ENCODE results near the gene BMERB1.

BMERB1 gene

DNA sequence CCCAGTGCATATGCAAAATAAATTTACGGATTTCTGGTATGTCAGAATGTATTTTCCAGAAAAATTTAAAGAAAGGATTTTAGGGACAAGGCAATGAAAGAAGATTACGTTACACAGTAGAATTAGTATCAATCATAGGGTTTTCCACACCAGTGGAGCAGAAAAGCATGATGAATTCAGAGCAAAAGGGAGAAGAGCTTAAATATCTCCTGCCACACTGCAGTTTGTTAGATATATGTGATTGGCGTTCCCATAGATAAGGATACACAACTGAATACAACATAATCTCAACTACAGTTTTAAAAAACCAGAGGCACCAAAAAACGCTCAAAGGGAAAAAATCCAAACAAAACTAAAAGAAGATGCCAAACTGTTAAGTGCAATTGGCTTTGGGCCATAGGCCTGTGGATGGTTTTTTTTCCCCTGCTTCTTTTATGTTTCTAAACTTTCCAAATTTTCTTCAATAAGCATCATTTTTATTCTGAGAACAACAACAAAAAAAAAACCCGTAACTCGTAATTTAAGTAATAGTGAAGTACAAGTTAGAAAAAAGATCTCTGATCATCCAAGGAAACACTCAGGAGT, 186.3 kb downstream of the BMERB1 start:
- no peak for DNase-seq

DNA sequence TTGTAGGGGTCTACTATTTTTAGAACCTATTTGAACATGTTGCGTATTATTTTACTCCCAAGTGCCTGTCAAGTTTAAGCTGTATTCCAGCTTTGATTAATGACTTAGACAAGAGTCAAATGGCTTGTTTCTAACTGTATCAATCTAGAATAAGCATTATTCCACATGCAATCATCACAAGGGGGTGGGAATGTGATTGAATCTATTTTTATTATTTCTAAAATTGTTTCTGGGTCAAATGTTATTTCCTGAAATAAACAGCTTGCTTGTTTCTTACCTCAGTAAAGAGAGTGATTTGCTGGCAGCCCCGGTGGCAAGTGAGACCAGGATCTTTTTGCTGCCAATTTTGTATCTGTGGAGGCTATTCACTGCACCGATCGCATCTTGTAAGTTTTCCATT, 187.1 kb downstream of the BMERB1 start:
- DNase-seq: no peak

DNA sequence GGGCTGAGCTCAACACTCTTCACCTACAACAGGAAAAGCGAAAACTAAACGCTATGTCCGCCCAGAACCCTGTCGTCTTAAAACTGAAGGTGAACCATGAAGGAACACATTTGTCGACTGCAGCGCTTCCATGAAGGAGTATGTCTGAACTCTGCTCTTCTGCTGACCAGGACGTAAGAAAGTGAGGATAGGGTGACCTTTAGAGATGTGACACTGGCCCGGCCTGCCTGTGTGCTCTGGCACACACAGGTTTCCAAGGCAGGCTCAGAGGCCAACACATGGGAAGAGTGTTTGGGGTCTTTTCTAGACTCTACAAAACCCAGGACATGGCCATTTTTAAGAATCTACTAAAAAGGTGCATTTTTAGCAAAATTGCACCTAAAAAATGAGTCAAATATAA, 187.5 kb downstream of the BMERB1 start:
- DNase-seq: no peak

DNA sequence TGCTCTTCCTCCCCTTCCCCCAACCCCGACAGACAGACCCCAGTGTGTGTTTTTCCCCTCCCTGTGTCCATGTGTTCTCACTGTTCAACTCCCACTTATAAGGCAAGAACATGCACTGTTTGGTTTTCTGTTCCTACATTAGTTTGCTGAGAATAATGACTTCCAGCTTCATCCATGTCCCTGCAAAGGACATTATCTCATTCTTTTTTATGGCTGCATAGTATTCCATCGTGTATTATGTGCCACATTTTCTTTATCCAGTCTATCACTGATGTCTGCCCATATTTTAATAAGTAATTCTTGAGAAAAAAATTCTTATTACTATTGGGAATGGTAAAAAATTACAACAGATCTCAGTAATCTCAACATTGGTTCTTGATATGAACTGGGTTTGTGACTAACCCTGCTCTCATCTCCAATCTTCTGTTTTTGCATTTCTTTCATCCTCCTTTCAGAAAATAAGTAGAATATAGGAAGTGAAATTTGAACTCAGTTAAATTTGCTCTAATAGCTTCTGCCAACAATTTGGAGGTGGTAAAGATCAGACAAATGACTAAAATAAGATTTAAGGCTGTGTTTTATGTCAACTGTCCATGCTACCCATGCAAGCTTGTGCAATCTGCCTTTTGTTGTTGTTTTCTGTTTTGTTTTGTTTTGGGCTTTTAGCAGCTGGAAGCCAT, 197.5 kb downstream of the BMERB1 start:
- no peak for DNase-seq

DNA sequence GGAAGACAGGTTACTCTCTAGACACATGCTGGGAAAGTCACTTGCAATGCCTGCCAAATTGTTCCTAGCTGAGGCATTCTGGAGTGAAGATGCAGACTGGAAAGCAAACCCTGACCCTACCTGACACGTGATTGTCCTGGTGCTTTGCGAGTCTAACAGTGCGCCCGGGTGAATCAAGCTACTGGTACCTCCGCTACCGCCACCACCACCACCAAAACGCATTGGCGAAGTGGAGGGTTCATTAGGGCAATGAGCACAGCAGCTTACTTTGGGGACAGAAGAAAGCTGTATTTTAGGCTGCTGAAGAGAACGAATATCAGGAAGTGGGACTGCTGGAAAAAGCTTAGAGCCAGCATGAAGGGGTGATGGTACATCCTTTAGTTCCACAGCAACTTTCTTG, 201.5 kb downstream of the BMERB1 start:
- DNase-seq: no peak

DNA sequence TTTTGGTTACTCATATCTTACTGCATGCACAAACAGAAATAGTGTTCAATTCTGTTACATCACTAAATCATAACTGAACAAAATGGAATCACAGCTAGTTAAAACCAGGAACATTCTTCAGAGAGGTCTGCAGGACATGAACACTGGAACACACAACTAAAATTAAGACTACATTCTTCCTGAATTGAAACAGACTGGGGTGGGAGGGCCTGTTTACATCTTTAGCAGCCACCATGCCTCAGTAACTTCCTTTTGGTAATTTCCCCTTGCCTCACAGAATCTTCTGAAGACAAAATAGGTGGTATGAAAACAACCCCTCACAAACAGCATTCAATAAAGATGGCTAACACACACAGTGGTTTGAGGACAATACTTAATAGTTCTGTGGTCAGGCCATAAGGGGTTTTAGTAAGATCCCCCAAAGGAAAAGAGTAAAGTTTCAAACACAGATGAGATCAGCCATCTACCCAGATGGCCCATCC, 202.0 kb downstream of the BMERB1 start:
- DNase-seq: no peak
